Neural progenitor cell (in vitro differentiated cells): ENCODE results near the gene COPS3. TPM values are rescaled to one million over a fixed set of nuclear protein-coding genes. Genes with fewer than 3 reads are reported as not detected.

Source experiments
- DNase-seq: peaks from one replicate; pipeline ENCODE4 v3.0.0-alpha.2; 2016; ENCODE audit warnings: low spot score
- H2AFZ ChIP-seq: fragments of 200-600 bp; sonication (generic); replicated peaks from 2 replicates; pipeline ENCODE4 v1.6.1; 2016; ENCODE audit warnings: antibody characterized with exemption
- H3F3A ChIP-seq: fragments of 200-600 bp; sonication (generic); 2 replicates; pipeline ENCODE4 v1.6.1; 2016; ENCODE audit warnings: antibody characterized with exemption, low read depth
- H3K27ac ChIP-seq: fragments of 200-600 bp; sonication (generic); 2 replicates; pipeline ENCODE4 v1.5.1; 2016; ENCODE audit warnings: mild to moderate bottlenecking
- H3K27me3 ChIP-seq: fragments of 200-600 bp; sonication (generic); 2 replicates; pipeline ENCODE4 v1.6.1; 2016; ENCODE audit warnings: mild to moderate bottlenecking, moderate library complexity
- H3K36me3 ChIP-seq: fragments of 200-600 bp; sonication (generic); 2 replicates; pipeline ENCODE4 v1.5.1; 2016
- H3K4me1 ChIP-seq: fragments of 200-600 bp; sonication (generic); 2 replicates; pipeline ENCODE4 v1.6.1; 2016; ENCODE audit warnings: mixed run types
- H3K4me2 ChIP-seq: fragments of 200-600 bp; sonication (generic); 2 replicates; pipeline ENCODE4 v1.6.1; 2016
- H3K4me3 ChIP-seq: fragments of 200-600 bp; sonication (generic); 2 replicates; pipeline ENCODE4 v1.5.1; 2016
- H3K79me2 ChIP-seq: fragments of 200-600 bp; sonication (generic); 2 replicates; pipeline ENCODE4 v1.6.1; 2016; ENCODE audit warnings: low read depth
- H3K9ac ChIP-seq: fragments of 200-600 bp; sonication (generic); 2 replicates; pipeline ENCODE4 v1.6.1; 2016
- H3K9me3 ChIP-seq: fragments of 200-600 bp; sonication (generic); 2 replicates; pipeline ENCODE4 v1.5.1; 2016; ENCODE audit warnings: low read depth
- H4K20me1 ChIP-seq: fragments of 200-600 bp; sonication (generic); 2 replicates; pipeline ENCODE4 v1.6.1; 2016; ENCODE audit warnings: low read depth
- H3K27ac Mint-ChIP-seq: 3 replicates; pipeline ENCODE4 v1.8.0; 2021; ENCODE audit warnings: mixed read lengths
- H3K27me3 Mint-ChIP-seq: 2 replicates; pipeline ENCODE4 v1.8.0; 2022; ENCODE audit warnings: low read depth, mild to moderate bottlenecking, inconsistent platforms, moderate library complexity, mixed read lengths; ENCODE audit not compliant: insufficient read depth
- H3K36me3 Mint-ChIP-seq: 3 replicates; pipeline ENCODE4 v1.8.0; 2021; ENCODE audit warnings: mixed read lengths
- H3K4me1 Mint-ChIP-seq: 3 replicates; pipeline ENCODE4 v1.8.0; 2021; ENCODE audit warnings: mixed read lengths
- H3K4me3 Mint-ChIP-seq: 3 replicates; pipeline ENCODE4 v1.8.0; 2021; ENCODE audit warnings: mild to moderate bottlenecking, moderate library complexity, mixed read lengths
- H3K9me3 Mint-ChIP-seq: 3 replicates; pipeline ENCODE4 v1.8.0; 2020; ENCODE audit warnings: mixed read lengths
- EZH2 ChIP-seq: fragments of 200-600 bp; sonication (generic); IDR thresholded peaks from 2 replicates; pipeline ENCODE4 v1.6.1; 2017; ENCODE audit warnings: antibody characterized with exemption, mild to moderate bottlenecking, moderate library complexity
- EZH2phosphoT487 ChIP-seq: fragments of 200-600 bp; sonication (generic); IDR thresholded peaks from 2 replicates; pipeline ENCODE4 v1.6.1; 2017; ENCODE audit warnings: antibody characterized with exemption
- total RNA-seq: library from RNA; depleted of rRNA; stranded (reverse); fragments of >200 nt; gene quantifications from 2 replicates; pipeline ENCODE4 v1.2.3, GENCODE V29; 2015; ENCODE audit warnings: low replicate concordance
- TF ChIP-seq, protein P1 (sequence below): fragments of 200-600 bp; sonication (generic); IDR thresholded peaks from 2 replicates; pipeline ENCODE4 v1.5.1; 2017; ENCODE audit warnings: antibody characterized with exemption, mild to moderate bottlenecking

The COPS3 gene
- total RNA-seq, 1 donor from 2014 or later: 113 TPM

DNA sequence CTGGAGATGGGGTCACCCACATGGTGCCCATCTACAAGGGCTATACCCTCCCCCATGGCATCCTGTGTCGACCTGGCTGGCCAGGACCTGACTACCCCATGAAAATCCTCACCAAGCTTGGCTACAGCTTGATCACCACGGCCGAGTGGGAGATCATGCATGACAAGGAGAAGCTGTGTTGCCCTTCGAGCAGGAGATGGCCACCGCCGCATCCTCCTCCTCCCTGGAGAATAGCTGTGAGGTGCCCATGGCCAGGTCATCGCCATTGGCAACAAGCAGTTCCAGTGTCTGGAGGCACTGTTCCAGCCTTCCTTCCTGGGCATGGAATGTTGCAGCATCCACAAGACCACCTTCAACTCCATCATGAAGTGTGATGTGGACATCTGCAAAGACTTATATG, 38.8 kb downstream of the COPS3 start:
- Mint-ChIP-seq H3K27me3 (peaks cover 4% of the 10 kb centered on the region), H3K4me1 (peaks cover 2% of the 10 kb centered on the region), H3K36me3 (peaks cover 4% of the 10 kb centered on the region), H3K27ac (peak overlapping the region; percentile 53), H3K4me3 (no peak overlapping the region), H3K9me3 (no peaks in the 10 kb centered on the region)
- DNase-seq: no peak
- Histone ChIP-seq H3K9ac (no peak overlapping the region), H3K79me2 (peaks cover 9% of the 10 kb centered on the region), H2AFZ (no peak overlapping the region), H3K36me3 (peaks cover 5% of the 10 kb centered on the region), H3K4me2 (no peak overlapping the region), H3K4me1 (no peaks in the 10 kb centered on the region), H3K9me3 (no peaks in the 10 kb centered on the region), H3F3A (peaks cover 16% of the 10 kb centered on the region), H4K20me1 (no peaks in the 10 kb centered on the region), H3K27ac (no peak overlapping the region), H3K27me3 (no peaks in the 10 kb centered on the region), H3K4me3 (no peak overlapping the region)
- TF ChIP-seq, protein P1, sequence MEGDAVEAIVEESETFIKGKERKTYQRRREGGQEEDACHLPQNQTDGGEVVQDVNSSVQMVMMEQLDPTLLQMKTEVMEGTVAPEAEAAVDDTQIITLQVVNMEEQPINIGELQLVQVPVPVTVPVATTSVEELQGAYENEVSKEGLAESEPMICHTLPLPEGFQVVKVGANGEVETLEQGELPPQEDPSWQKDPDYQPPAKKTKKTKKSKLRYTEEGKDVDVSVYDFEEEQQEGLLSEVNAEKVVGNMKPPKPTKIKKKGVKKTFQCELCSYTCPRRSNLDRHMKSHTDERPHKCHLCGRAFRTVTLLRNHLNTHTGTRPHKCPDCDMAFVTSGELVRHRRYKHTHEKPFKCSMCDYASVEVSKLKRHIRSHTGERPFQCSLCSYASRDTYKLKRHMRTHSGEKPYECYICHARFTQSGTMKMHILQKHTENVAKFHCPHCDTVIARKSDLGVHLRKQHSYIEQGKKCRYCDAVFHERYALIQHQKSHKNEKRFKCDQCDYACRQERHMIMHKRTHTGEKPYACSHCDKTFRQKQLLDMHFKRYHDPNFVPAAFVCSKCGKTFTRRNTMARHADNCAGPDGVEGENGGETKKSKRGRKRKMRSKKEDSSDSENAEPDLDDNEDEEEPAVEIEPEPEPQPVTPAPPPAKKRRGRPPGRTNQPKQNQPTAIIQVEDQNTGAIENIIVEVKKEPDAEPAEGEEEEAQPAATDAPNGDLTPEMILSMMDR: no peak
- no peak for TF ChIP-seq EZH2phosphoT487
- TF ChIP-seq EZH2: no peak

DNA sequence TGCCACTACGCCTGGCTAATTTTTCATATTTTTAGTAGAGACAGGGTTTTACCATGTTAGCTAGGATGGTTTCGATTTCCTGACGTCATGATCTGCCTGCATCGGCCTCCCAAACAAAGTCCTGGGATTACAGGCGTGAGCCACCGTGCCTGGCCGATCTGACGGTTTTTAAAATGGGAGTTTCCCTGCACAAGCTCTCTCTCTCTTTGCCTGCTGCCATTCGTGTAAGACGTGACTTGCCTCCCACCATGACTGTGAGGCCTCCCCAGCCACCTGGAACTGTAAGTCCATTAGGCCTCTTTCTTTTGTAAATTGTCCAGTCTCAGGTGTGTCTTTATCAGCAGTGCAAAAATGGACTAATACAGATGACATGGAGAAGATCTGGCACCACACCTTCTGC, 39.4 kb downstream of the COPS3 start:
- no peaks in the 10 kb centered on the region for H3K9me3 ChIP-seq
- H3K4me2 ChIP-seq: no peak overlapping the region
- TF ChIP-seq EZH2 (no peak), EZH2phosphoT487 (no peak)
- TF ChIP-seq, protein P1: no peak
- peaks cover 11% of the 10 kb centered on the region for H3F3A ChIP-seq
- no peak overlapping the region for H3K4me3 Mint-ChIP-seq
- no peak overlapping the region for H3K9ac ChIP-seq
- DNase-seq: no peak
- H3K9me3 Mint-ChIP-seq: no peaks in the 10 kb centered on the region
- no peaks in the 10 kb centered on the region for H4K20me1 ChIP-seq
- no peak overlapping the region for H2AFZ ChIP-seq
- no peaks in the 10 kb centered on the region for H3K36me3 Mint-ChIP-seq
- H3K27me3 ChIP-seq: no peaks in the 10 kb centered on the region
- peaks cover 2% of the 10 kb centered on the region for H3K4me1 Mint-ChIP-seq
- H3K4me3 ChIP-seq: no peak overlapping the region
- H3K27ac ChIP-seq: no peak overlapping the region
- H3K4me1 ChIP-seq: no peaks in the 10 kb centered on the region
- H3K36me3 ChIP-seq: peaks cover 4% of the 10 kb centered on the region
- peaks cover 4% of the 10 kb centered on the region for H3K27me3 Mint-ChIP-seq
- peaks cover 12% of the 10 kb centered on the region for H3K79me2 ChIP-seq
- no peak overlapping the region for H3K27ac Mint-ChIP-seq

DNA sequence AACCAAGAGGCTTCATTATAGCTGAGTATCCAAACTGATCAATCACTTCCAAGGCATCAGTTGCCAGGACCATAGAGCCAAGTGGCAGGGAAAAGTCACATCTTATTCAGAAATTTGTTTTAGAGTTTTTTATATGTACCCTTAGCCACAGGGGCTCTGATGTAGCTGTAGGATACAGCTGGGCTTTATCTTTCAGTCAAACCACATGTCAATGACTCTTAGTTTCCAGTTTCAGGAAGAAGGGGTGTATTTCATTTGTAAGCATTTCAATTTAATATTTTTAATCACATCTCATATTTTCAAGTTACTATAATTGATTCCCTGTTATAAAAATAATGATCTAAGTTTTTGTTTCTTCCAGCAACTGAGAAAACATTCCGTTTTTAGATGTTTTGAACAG, 41.2 kb downstream of the COPS3 start:
- no peaks in the 10 kb centered on the region for H3K9me3 ChIP-seq
- H3K27ac Mint-ChIP-seq: no peak overlapping the region
- no peaks in the 10 kb centered on the region for H3K27me3 ChIP-seq
- H3K27ac ChIP-seq: no peak overlapping the region
- no peaks in the 10 kb centered on the region for H3K36me3 ChIP-seq
- peak overlapping the region; percentile 39 for H3K4me3 Mint-ChIP-seq
- peaks cover 9% of the 10 kb centered on the region for H3K4me1 ChIP-seq
- H4K20me1 ChIP-seq: peaks cover 14% of the 10 kb centered on the region
- H3K4me3 ChIP-seq: no peak overlapping the region
- H3K79me2 ChIP-seq: peaks cover 30% of the 10 kb centered on the region
- no peaks in the 10 kb centered on the region for H3K9me3 Mint-ChIP-seq
- no peak for TF ChIP-seq EZH2phosphoT487
- TF ChIP-seq, protein P1: no peak
- no peak for TF ChIP-seq EZH2
- DNase-seq: no peak
- H3K4me1 Mint-ChIP-seq: peaks cover 16% of the 10 kb centered on the region
- peaks cover 6% of the 10 kb centered on the region for H3F3A ChIP-seq
- no peak overlapping the region for H3K4me2 ChIP-seq
- peaks cover 4% of the 10 kb centered on the region for H3K27me3 Mint-ChIP-seq
- no peak overlapping the region for H2AFZ ChIP-seq
- H3K9ac ChIP-seq: no peak overlapping the region
- no peaks in the 10 kb centered on the region for H3K36me3 Mint-ChIP-seq
